CD4-positive, alpha-beta T cell treated with Interferon alpha-2 for 1 hour (primary cell): Measurements from ENCODE around the gene CFAP298.
A peak's percentile ranks its signal among the peaks of the same experiment; 100 is the strongest.
"Not testable (repeated sequence)": the region's sequence is repeated elsewhere in the genome, so short reads cannot be mapped to it uniquely, and the experiment has no call there.

Experiments
- DNase-seq, 2 donors: peaks; one replicate each; pipeline ENCODE4 v3.0.0-alpha.2; 2020 to 2022

Gene CFAP298

GRCh38 chr21:32565856-32566465 is 46.2 kb downstream of the CFAP298 start:
- no peak for DNase-seq

DNA sequence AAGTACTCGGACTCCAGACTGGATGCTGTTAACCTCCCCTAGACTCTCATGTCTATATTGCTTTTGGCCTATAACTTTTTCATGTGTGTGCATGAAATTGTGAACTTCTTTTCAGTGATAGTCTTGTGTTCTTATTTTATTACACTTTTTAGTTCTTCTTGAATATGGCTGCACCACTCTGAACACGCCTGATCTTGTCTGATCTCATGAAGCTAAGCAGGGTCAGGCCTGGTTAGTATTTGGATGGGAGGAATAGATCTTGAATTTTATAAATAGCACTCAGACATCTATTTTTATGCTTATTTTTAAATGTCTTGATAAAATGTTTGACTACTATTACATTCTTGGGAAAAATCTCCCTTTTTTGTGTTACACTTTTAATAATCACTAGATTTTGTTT is 49.3 kb downstream of the CFAP298 start:
- DNase-seq, result peak in 1 of 2 donors; percentile 20

DNA sequence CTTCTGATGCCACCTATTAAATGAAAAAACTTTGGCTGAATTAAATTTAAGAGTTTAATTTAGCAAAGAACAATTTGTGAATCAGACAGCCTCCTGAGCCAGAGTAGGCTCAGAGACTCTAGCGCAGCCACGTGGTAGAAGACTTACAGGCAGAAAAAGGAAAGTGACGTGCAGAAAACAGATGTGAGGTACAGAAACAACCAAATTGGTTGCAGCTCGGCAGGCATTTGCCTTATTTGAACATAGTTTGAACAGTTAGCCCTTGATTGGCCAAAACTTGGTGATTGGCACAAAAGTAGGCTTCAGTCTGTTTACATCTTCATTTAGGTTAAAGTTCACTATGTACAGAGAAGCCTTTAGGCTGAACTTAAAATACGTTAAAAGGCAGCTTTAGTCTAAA is 49.8 kb downstream of the CFAP298 start:
- no peak for DNase-seq

DNA sequence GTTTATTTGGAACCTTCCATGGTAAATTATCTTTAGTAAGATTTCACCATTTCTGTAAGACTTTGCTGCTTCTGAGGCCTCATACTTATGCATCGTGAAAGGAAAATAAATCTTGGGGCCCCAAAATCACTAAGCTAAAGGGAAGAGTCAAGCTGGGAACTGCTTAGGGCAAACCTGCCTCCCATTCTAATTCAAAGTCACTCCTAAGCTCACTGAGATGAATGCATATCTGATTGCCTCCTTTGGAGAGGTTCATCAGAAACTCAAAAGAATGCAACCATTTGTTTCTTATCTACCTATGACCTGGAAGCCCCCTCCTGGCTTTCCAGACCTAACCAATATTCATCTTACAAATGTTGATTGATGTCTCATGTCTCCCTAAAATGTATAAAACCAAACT is 50.7 kb downstream of the CFAP298 start:
- not testable (repeated sequence) for DNase-seq

DNA sequence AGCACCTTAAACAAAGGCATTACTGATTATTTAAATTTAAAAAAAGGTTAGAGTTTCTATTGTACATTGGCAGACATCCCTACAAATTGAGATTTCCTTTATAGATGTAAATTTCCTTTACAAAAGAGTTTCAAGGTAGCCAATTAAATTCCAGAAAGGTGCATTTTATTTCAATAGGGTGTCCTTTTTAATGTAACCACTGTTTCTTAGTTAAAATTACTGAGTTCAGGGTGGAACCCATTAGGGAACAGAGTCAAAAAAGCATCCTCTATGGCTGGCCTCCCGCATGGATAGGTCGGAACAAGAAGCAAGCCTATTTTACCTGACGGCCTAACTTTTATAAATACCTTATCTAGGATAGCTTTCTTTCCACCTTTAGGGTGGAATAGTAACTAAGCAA is 51.3 kb downstream of the CFAP298 start:
- no peak for DNase-seq

DNA sequence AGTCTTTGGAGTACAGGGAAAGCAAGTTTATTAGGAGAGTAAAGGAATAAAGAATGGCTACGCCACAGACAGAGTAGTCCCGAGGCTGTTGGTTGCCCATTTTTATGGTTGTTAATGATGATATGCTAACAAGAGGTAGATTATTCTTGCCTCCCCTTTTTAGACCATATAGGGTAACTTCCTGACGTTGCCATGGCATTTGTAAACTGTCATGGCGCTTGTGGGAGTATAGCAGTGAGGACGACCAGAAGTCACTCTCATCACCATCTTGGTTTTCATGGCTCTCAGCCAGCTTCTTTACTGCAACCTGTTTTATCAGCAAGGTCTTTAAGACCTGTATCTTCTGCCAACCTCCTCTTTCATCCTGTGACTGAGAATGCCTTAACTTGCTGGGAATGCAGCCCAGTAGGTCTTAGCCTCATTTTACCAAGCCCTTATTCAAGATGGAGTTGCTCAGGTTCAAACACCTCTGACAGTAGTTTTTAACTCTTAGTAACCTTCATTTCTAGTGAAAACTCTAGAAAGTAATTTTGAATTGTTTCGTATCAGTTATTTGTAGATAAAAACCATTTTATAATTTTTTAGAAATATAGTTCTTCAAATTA is 53.1 kb downstream of the CFAP298 start:
- no peak for DNase-seq

GRCh38 chr21:32558106-32558505 is 54.1 kb downstream of the CFAP298 start:
- no peak for DNase-seq

DNA sequence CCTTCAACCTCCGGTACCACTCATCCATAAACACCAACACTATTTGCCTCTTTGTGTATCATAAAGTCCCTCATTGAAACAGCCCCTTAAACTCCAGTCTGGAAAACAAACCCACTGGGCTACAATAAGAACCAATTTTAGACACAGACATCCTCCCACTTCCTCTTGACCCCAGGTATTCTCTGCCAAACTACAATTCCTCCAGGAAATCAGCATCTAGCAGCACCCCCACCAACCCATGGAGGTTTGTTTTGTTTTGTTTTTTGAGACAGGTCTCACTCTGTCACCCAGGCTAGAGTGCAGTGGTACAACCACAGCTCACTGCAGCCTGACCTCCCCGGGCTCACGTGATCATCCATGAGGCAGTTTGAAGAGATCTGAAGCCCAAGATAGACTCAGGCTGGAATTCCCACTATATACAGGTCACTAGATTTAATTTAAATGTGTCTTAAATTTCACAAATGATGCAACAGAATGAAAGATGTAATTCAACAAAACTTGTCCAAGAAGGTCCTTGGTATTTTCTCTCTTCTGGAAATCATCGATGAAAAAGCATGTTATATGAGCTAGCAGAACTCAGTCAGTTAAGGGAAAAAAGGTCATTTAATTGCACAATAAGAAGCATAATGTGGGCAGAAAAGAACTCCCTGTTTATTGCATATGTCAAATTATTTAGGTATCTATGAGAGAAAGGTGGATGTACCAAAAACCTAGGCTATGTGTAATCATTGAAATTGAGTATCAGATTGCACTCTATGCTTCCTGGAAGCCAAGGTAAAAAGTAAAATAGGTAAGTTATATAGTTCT is 57.1 kb downstream of the CFAP298 start:
- DNase-seq, result no peak

GRCh38 chr21:32549886-32550285 is 62.3 kb downstream of the CFAP298 start:
- no peak for DNase-seq

DNA sequence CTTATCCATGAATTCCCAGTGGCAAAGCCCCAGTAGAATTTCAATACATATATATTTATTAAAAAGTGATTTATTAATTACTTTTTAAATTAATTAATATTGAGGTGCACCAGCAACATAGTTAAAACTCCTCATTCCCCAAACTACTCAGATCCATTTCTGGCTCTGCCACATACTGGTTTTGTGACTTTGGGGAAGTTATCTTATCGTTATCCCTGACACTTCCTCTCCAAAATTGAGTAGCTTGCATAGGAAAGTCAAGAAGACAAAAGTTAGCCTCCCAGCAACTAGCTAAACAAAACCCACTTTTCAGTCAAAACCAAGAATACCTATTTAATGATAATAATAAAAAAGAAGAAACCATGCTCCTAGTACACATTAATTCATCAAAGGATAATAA is 62.7 kb downstream of the CFAP298 start:
- no peak for DNase-seq
